Retinal pigment epithelial cell (primary cell): ENCODE results near the gene RHD.
"Not testable (repeated sequence)": the region's sequence is repeated elsewhere in the genome, so short reads cannot be mapped to it uniquely, and the experiment has no call there.

Experiments
- DNase-seq: peaks from one replicate; pipeline ENCODE4 v3.0.0-alpha.2; 2010; ENCODE audit warnings: low read depth
- H3K4me3 ChIP-seq: 2 replicates; pipeline ENCODE4 v1.5.1; 2011; ENCODE audit warnings: mild to moderate bottlenecking, low read length, control low read depth, moderate library complexity
- TF ChIP-seq, protein P1 (sequence below): conservative IDR thresholded peaks from 2 replicates; pipeline ENCODE4 v1.5.1; 2011; ENCODE audit warnings: low read depth, low read length, control low read depth, inconsistent platforms

The RHD gene

DNA sequence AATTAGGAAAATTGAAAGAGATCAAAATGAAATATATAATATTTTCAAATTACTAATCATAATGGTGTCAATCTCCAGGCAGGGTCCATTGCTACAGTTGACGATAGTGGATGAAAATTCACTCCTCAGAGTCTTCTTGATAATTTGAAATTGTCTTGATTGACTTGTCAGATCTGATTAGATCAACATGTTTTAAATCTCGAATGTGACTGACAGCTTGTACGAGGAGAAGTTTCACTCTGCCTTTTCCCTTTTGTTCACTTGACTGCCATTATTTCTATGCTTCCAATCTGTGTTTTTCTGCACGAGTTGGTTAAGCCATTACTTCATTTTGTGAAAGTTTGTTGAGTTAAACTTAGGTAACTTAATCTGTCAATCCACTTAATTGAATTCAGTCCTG lies 3.3 kb downstream of the RHD start:
- not testable (repeated sequence) for H3K4me3 ChIP-seq, DNase-seq

DNA sequence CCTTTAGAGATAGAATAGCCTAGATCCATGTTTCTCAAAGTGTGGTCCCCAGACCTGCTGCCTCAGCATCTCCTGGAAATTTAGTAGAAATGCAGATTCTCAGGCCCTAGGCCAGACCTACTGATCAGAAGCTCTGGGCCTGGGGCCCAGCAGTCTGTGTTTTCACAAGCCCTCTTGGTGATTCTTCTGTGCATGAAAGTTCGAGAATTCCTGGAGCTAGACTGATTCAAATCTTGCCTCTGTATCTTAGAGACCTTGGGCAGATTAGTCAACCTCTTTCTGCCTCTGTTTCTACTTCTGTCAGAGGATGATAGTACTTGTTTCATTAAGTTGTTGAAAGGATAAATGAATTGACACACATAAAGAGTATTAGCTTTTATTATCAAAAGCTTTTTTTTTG lies 5.0 kb downstream of the RHD start:
- DNase-seq, H3K4me3 ChIP-seq: not testable (repeated sequence)

DNA sequence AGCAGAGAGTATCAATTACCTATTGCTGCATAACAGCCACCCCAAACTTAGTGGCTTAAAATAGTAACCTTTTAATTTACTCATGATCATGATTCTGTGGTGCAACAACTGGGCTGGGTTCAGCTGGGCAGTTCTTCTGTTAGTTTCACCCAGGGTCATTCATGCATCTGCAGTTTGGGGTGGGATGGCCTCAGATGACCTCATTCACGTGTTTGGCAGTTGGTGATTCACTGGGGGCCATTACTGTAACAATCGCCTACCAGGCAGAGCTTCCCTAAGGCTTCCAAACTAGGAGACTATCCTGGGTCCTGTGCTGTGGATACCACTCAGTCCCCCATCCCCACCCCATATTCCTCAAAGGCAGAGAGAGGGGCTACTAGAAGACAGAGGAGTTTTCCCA lies 6.0 kb downstream of the RHD start:
- DNase-seq, result not testable (repeated sequence)

DNA sequence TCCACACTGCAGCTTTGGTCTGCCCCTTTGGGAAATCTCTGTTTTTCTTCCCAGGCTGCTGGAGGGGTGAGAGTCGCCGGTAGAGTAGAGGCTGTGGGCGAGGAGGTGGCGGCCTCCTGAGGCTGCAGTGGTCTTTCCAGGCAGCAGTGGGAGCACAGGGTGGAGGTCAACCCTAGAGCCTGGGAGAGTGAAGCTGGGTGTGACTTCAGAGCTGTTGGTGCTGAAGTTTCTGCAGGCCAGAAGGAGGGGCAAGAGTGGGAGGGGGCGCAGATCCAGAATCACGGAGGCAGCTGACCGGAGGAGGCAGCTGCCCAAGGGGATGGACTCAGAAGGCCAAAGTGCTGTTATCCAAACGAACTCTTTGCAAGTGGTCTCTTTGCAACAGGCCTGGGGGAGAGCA lies 6.5 kb downstream of the RHD start:
- DNase-seq, H3K4me3 ChIP-seq: not testable (repeated sequence)

More for the DNA sequence above, 6.0 kb downstream of the RHD start:
- not testable (repeated sequence) for H3K4me3 ChIP-seq

DNA sequence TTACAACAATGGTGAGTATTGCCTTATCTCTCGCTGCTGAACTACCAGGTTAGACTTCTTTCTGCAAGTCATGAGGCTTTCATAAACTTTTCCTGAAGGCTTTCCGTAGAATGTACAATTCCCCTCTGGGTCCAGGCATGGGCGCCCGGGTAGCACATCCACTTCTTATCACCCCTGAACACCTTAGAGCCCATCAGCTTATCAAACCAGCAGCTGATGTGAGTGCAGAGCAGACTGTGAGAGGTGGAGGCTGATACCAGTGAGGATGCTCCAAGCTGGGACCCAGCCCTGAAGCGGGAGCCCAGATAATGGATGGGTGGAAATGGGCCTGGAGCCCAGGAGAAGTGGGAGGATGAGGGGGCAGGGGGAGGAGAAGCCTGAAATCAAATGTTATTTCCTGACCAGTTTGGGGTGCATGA lies 7.4 kb downstream of the RHD start:
- H3K4me3 ChIP-seq, DNase-seq: not testable (repeated sequence)

DNA sequence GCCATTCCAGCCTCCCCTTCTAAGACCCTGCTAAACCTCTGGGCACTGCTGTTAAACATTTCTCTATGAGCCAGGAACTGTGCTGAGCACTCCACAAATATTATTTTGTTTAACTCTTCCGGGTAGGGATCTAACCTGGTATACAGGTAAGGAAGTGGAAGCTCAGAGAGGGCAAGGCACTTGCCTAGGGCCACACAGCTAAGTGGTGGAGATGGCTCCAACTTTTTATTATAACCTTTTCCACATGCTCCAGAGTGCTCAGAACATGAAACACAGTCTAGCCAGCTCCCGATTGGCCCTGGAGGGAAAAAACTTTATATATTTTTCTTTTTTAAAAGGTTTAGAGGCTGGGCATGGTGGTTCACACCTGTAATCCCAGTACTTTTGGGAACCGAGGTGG lies 13.6 kb downstream of the RHD start:
- not testable (repeated sequence) for DNase-seq, H3K4me3 ChIP-seq

DNA sequence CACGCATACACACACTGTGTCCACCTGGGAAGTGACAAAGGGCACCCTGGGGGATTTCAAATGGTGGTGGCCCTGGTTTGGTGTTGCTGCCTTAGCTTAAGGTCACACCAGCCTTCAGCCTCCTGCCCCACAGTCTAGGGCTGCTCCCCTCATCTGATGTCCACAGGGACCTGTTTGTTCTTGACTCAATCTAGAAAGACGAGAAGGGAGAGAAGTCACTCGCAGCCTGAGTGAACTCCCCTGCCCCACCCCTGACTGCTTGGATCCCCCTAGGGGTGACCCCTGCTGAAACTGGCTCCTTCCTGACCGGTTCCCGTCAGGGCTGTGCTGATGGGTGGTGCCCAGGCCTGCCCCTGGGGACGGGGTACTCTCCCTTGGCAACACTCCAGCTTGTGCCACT lies 14.9 kb downstream of the RHD start:
- not testable (repeated sequence) for DNase-seq, H3K4me3 ChIP-seq

DNA sequence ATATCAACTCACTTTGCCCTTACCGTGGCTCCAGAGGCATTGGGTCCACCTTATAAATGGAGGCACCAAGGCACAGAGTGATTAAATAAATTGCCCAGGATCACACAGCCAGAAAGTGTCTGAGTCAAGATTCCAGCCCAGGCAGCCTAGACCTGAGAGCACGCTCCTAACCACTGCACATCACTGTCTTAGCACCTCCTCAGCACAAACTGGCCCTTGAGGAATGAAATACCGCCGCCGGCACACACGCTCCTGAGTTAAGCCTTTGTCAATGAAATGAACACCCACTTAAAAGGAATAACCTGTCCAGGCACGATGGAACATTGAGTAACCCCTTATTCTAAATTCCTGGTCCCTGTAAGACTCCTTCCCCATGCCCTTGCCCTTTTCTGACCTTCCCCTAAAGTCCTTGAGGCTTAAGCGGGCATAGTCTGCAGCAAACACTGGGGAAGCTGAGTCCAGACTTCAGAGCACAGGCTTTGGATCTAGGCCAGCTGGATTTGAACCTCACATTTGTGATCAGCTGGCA lies 16.3 kb downstream of the RHD start:
- not testable (repeated sequence) for DNase-seq, H3K4me3 ChIP-seq

DNA sequence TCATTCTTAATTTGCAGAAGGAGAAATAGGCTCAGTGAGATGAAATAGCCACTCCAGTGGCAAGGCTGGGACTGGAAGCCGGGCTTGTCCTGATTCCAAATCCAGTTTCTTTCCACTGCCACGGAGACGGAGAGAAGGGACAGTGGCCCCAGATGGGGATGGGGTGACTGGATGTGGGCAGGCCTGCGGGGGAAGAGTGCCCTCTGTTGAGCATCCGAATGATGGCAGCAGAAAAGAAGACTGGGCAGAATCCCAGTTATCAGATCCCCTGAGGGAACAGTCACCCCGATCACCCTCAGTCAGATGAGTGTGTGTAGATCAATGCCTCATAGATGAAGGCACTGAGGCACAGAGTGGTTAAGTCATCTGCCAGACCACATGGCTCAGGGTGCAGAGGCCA lies 17.7 kb downstream of the RHD start:
- TF ChIP-seq, protein P1, sequence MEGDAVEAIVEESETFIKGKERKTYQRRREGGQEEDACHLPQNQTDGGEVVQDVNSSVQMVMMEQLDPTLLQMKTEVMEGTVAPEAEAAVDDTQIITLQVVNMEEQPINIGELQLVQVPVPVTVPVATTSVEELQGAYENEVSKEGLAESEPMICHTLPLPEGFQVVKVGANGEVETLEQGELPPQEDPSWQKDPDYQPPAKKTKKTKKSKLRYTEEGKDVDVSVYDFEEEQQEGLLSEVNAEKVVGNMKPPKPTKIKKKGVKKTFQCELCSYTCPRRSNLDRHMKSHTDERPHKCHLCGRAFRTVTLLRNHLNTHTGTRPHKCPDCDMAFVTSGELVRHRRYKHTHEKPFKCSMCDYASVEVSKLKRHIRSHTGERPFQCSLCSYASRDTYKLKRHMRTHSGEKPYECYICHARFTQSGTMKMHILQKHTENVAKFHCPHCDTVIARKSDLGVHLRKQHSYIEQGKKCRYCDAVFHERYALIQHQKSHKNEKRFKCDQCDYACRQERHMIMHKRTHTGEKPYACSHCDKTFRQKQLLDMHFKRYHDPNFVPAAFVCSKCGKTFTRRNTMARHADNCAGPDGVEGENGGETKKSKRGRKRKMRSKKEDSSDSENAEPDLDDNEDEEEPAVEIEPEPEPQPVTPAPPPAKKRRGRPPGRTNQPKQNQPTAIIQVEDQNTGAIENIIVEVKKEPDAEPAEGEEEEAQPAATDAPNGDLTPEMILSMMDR, result peak; percentile 8
- DNase-seq, H3K4me3 ChIP-seq: not testable (repeated sequence)

DNA sequence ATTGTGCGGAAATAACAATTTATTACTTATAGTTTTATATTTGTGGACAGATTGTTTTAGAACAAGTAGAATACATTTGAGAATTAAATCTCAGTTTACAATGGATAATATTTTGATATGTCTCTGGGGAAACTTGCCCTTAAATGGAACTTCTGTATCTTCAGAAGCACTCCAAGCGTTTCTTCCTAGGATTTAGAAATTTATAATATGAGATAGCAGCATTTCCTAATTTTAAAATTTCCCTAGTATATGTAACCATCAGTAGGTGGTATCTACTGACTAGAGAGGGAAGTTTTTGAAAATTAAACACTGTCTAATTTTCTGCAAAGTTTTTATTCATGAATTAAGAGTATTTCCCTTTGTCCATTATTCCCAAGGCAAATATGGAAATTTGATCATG lies 21.1 kb downstream of the RHD start:
- not testable (repeated sequence) for DNase-seq, H3K4me3 ChIP-seq

DNA sequence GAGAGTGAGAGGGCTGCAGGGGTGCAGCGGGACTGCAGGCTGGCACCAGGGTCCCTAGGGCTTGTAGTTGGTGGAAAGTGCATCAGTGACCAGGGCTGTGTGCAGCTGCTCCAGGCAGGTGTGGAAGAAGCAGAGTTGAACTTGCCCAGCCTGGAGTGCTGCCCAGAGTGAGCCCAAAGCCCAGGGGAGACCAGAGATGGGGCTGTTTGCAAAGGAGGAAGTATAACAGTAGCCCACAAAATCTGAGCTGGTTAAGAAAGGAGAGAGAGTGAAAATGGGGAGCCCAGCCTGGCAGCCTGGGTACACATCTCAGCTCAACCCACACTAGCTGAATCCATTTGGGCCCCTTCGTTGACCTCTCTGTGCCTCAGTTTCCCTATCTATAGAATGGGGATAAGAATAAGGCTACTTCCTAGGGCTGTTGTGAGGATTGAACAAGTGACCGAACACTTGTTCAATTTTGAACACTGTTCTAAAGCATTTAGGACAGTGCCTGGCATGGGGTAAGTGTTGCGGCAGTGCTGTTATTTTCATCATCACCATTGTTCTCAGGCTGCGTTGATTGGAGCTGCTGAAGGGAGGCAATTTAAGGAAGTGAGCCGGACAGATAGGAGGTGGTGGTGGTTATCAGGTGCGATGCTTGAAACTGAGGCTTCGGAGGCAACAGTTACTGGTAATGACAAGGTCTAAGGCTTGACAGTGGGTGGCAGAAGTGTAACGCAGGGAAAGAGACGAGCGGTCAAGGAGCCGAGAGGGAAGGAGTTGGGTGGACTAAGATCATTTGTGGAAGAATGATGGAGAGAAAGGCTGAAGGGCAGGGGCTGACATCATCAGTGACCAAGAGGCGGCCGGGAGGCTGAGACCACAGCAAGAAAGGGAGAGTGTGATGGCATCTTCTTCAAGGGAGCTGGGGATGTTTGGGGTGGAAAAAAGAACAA lies 22.8 kb downstream of the RHD start:
- H3K4me3 ChIP-seq, DNase-seq: not testable (repeated sequence)

DNA sequence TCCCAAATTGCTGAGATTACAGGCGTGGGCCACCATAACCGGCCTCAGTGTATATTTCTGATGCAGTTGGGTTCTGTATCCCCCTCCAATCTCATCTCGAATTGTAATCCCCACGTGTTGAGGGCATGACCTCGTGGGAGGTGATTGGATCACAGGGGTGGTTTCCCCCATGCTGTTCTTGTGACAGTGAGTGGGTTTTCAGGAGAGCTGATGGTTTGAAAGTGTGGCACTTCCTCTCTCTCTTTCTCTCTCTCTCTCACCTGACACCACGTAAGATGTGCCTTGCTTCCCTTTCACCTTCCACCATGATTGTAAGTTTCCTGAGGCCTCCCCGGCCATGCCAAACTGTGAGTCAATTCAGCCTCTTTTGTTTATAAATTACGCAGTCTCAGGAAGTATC lies 24.2 kb downstream of the RHD start:
- not testable (repeated sequence) for DNase-seq, H3K4me3 ChIP-seq

DNA sequence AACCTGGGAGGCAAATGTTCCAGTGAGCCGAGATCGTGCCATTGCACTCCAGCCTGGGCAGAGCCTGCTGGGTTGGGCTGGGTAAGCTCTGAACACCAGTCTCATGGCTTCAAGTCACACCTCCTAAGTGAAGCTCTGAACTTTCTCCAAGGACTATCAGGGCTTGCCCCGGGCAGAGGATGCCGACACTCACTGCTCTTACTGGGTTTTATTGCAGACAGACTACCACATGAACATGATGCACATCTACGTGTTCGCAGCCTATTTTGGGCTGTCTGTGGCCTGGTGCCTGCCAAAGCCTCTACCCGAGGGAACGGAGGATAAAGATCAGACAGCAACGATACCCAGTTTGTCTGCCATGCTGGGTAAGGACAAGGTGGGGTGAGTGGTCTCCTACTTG lies 28.4 kb downstream of the RHD start:
- not testable (repeated sequence) for DNase-seq, H3K4me3 ChIP-seq

DNA sequence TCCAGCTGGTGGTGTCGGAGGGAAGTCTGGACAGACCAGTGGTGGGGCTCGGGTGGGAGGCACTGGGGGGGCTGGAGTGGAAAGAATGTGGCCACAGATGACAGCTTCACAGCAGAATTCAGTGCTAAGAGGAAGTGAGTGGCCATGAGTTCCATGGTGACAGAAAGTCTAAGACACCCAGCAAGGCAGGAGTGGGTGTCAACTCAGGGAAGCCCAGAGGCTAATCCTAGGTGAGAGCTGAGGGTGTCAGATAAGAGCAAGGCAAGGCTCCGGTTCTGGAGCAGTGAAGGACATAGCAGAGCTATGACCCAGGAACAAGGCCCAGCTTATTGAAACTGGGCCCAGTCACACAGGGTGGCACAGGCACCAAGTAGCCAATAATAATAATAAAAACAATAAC lies 30.0 kb downstream of the RHD start:
- H3K4me3 ChIP-seq, DNase-seq: not testable (repeated sequence)

DNA sequence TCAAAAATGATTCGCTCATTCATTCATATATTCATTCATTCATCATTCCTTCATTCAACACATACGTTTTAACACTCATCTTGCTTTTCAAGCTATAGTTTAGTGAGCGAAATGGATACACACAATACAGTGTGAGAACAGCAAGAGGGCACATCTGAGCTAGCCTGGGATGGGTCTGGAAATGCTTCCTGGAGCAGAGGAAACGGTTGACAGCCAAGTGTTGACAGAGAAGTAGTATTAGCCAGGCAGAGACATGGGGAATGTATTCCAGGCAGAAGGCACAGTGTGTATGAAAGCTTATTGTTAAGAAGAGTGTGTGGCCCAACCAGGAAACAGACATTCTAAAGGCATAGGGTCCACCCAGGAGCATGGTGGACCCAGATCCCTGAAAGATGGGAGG lies 32.6 kb downstream of the RHD start:
- DNase-seq, H3K4me3 ChIP-seq: not testable (repeated sequence)

DNA sequence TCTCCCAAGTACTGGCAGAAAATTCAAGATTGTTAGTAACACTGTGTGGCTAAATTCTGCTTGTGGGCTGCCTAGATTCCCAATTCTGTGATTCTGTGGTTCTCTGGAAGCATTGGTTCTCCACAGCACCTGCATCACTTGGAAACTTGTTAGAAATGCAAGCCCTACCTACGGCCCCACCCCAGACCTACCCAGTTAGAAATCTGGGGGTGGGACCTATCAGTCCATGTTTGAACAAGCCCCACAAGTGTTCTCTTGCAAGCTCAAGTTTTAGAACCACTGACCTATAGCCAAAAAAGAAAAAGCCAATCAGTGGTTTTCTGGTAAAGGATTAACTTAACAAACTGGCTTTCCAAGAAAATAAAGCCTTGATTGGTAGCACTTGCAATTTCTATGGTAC lies 35.9 kb downstream of the RHD start:
- DNase-seq, H3K4me3 ChIP-seq: not testable (repeated sequence)

DNA sequence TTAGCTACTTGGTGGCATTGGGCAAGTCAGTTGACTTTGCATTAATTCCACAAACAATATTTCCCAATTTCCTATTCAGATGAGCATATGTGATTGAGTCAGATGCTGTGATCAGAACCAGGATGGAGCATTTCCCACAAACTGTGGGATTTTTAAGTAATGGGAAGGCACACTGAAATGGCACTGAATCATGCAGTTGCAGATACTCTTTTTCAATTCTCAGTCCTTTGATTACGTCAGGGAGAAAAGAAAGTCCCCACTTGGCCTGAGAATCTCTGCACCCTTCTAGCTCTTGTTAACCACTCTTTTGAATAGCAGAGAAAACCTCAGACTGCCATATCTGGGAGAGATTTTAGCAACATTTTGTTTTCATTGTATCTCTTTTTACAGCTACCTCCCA lies 36.8 kb downstream of the RHD start:
- H3K4me3 ChIP-seq, DNase-seq: not testable (repeated sequence)

DNA sequence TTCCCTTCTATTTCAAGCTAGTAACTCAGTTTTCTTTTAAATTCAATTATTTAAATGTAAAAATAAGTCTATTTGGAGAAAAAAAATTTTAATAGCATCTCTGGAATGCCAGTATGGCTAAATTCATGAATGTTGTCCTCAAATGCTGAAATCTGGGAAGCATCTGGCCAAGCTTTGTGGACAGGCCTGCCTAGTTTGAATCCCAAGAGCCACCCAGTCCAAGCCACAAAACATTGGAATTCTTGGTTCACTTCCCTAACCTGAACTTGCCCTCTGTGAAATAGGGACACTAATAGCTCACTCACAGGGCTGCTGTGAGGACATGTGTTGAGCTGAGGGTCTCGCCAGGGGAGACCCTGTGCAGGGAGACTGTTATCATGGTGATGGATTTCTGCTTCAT lies 37.2 kb downstream of the RHD start:
- not testable (repeated sequence) for H3K4me3 ChIP-seq, DNase-seq

DNA sequence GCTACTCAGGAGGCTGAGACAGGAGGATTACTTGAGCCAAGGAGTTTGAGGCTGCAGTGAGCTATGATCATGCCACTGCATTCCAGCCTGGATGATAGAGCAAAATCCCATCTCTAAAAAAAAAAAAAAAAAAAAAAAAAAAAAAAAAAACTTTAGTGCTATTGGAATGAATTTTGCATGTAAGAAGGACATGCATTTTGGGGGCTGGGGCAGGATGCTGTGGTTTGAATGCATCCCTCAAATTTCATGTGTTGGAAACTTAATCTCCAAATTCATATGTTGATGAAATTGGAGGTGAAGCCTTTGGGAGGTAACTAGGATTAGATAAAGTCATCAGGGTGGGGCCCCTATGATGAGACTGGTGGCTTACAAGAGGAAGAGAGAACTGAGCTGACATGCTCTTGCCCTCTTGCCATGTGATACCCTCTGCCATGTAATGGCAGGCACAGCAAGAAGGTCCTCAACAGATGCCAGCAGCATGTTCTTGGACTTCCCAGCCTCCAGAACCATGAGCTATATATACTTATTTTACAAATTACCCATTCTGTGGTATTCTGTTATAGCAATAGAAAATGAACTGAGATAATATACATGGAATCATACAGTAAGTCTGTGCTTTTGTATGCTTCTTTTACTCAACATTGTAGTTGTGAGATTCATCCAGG lies 40.6 kb downstream of the RHD start:
- DNase-seq, H3K4me3 ChIP-seq: not testable (repeated sequence)
